Ecto neural progenitor cell (in vitro differentiated cells): ENCODE measurements around the gene GNAQ.

ENCODE experiments used
- DNase-seq: peaks from one replicate; pipeline ENCODE4 v3.0.0-alpha.2; 2018; ENCODE audit warnings: low spot score

GNAQ gene

GRCh38 chr9:77811832-77812231 is 219.8 kb downstream of the GNAQ start:
- no peak for DNase-seq

DNA sequence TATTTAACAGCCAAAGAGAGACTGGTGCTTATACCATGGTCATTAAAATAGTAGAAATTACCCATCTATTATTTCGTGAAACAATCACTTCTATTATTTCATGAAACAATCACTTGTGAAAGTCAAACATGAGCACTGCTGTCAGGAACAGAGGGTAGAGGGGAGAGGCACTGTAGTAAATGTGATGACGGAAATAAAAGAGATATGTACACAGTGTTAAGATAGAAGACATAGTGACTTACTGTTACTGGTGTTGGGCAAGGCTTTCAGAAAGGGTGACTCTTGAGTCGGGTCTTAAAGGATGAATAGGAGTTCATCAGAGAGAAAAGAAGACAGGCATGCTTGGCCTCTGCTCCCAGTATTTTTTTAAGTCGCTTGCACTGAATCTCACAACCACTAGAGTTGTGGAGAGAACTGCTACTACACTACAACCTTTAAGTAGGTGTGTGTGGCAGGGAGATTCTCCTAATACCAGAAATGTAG is 220.9 kb downstream of the GNAQ start:
- no peak for DNase-seq

DNA sequence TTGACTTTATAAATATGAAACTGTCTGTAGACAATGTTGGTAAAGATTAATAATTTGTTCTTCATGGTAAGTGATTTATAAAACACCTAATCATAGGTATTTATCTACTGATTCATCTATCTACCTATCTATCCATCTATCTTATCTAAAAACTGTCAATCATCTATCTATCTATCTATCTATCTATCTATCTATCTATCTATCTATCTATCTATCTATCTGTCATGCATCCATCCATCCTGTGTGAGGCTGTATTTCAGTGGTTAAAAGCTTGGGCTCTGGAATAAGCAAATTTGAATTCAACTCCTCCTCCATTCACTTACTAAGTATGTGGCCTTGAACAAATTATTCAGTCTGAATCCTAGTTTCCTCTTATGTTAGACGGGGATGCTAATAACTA is 221.6 kb downstream of the GNAQ start:
- no peak for DNase-seq

GRCh38 chr9:77809552-77809951 is 222.1 kb downstream of the GNAQ start:
- DNase-seq: no peak

GRCh38 chr9:77808751-77809081 is 222.9 kb downstream of the GNAQ start:
- DNase-seq: no peak

GRCh38 chr9:77807846-77808750 is 223.5 kb downstream of the GNAQ start:
- DNase-seq: no peak

GRCh38 chr9:77807281-77807683 is 224.3 kb downstream of the GNAQ start:
- DNase-seq: no peak

- no peak for DNase-seq
These were observed 224.9 kb downstream of the GNAQ start for GRCh38 chr9:77806741-77807140.

GRCh38 chr9:77805810-77806209 is 225.8 kb downstream of the GNAQ start:
- no peak for DNase-seq

DNA sequence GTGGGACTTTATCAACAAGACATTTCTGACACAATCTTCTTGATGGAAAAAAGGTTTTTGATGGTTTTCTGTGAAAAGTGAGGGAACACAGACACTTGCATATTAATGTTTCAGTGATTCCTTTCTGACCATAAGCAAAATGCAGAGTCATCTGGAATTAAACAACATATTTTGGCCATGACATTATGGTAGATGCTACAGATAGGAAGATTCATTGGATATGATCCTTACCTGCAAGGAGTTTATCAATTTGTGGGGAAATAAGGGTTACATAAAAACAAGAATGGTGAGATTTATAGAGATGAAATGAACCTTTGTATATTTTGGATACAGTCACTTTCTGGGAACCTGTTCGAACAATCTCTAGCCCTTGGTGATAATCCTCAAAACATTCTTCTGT is 228.2 kb downstream of the GNAQ start:
- DNase-seq: no peak

DNA sequence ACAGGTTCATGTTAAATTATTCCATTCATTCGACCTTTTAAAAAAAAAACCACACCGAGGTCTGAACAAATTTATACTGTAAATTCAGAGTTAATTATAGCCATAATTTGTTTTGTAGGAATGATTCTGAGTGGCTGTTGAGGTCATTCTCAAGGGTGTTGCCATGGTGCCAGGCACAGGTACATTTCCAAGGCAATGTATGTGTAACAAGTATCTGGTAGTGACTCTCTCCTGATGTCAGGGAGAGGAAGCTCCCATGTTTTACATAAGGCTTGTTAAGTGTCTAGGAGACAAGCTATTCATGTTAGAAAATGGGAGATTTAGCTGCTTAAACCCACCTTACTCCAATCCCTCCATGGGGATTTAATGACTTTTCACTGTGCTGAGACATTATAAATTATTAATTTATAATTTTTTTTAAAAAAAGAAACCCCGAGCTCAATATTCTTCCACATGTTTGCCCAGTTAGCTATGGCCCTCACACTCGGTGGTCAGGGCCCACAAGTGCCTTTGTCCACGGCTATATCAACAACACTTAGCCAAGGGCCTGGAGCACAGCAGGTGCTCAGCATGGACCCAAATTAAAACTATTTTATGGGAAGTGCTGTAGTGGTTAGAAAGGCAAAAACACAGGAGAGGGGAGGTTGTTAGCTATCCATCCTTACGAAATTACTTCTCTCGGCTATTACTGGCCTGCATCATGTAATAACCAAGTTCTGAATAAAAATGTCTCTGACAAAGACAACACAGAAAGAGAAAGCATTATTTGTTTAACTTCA is 228.9 kb downstream of the GNAQ start:
- no peak for DNase-seq

DNA sequence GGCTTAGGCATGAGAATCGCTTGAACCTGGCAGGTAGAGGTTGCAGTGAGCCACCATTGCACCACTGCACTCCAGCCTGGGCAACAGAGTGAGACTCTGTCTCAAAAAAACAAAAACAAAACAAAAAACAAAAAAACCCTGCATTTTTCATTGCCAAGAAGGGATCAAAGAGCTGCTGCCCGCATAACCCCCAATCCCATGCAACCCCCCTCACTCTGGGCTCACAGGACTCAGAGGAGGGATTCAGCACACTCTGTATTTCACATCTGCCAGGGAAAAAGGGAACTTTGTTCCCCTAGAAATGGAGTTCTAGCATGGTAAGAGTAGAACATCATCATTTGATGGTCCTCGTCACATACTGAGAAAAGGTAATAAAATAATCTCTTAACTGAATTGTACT is 229.5 kb downstream of the GNAQ start:
- no peak for DNase-seq

GRCh38 chr9:77800924-77801551 is 230.6 kb downstream of the GNAQ start:
- no peak for DNase-seq

- no peak for DNase-seq
These were observed 233.5 kb downstream of the GNAQ start for GRCh38 chr9:77798140-77798539.

GRCh38 chr9:77794985-77795384 is 236.6 kb downstream of the GNAQ start:
- no peak for DNase-seq

GRCh38 chr9:77793849-77794248 is 237.8 kb downstream of the GNAQ start:
- DNase-seq: no peak

GRCh38 chr9:77789891-77790290 is 241.7 kb downstream of the GNAQ start:
- DNase-seq: no peak

DNA sequence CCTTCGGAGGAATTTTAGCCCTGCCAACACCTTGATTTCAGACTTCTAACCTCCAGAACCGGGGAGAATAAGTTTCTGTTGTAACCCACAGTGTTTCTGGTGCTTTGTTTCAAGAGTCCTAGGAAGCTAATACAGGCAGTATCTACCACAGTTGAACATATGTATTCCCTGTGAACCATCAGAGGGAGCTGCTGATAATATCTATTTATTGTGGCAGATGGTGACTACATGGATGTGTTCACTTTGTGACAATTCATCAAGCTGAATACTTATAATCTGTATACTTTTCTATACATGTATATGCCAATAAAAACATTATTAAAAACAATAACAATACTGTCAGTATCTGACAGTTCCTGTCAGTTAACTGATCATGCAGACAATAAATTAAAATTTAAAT is 246.3 kb downstream of the GNAQ start:
- no peak for DNase-seq

DNA sequence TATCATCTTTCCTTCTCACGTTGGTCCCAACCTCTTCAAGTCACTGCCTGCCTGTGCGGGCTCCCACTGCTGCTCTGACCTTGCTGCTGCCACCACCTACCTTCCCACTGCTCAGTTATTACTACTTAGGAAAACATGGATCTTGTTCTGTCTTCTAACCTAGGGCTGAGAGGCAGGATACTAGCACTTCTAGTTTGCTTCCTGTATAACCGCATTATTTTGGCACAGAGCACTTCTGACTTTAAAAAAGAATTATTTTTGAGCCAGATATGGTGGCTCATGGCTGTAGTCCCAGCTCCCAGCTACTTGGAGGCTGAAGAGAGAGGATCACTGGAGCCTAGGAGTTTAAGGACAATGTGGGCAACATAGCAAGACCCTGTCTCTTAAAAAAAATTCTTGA is 248.1 kb downstream of the GNAQ start:
- no peak for DNase-seq

DNA sequence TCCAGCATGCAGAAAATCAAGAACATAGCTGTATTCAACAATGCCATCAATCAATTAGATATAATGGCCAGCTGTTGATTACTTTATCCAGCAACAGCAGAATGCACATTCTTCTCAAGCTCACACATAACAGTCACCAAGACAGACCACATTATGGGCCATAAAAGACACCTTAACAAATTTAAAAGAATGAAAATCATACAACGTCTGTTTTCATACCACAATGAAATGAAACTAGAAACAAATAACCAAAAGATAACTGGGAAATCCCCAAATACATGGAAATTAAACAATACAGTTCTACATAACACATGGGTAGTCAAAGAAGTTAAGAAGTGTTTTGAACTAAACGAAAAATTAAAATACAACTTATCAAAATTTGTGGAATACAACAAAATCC is 252.6 kb downstream of the GNAQ start:
- no peak for DNase-seq

DNA sequence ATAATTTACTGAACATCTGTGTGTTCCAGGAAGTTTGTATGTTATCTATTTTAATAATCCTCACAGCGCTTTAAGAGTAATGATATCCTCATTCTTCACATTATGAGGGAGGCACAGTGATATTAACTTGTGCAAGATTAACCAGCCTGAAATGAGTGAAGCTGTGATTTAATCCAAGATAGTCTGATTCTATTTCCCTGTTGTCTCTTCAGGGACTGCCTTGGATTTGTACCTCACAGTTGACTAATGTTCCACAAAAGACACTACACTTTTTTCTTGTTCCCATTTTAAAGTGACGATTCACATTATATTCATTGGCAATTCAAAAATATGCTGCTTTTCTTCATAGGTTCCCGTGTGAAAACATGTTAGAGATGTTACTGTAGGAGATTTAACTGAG is 258.2 kb downstream of the GNAQ start:
- no peak for DNase-seq

- DNase-seq: no peak
These were observed 259.0 kb downstream of the GNAQ start for GRCh38 chr9:77772646-77773045.

GRCh38 chr9:77771171-77771570 is 260.4 kb downstream of the GNAQ start:
- DNase-seq: no peak
